ENCODE results near the gene DENND10. TPM values are rescaled to one million over a fixed set of nuclear protein-coding genes. Genes with fewer than 3 reads are reported as not detected.
A peak's percentile ranks its signal among the peaks of the same experiment; 100 is the strongest.

Gene DENND10
- total RNA-seq, 1 donor from 2014 or later: 48.1 TPM

GRCh38 chr10:119079599-119080520 is 24.1 kb upstream of the DENND10 start:
- peak; percentile 39 for DNase-seq (ENCODE audit: low read depth, low spot score)
- H3K27ac Mint-ChIP-seq (ENCODE audit: unreplicated experiment): peak overlapping the region; percentile 97
- peaks cover 14% of the 10 kb centered on the region for H3K36me3 Mint-ChIP-seq (ENCODE audit: low read depth)
- peak overlapping the region; percentile 99 for H3K4me3 Mint-ChIP-seq
- H3K4me1 Mint-ChIP-seq: peaks cover 39% of the 10 kb centered on the region
- no peaks in the 10 kb centered on the region for H3K27me3 Mint-ChIP-seq (ENCODE audit: low read depth)
- no peak for TF ChIP-seq CTCF (conservative IDR thresholded peaks at IDR 0.05)
- no peaks in the 10 kb centered on the region for H3K9me3 Mint-ChIP-seq

- peak; percentile 89 for DNase-seq (ENCODE audit: low read depth, low spot score)
- Mint-ChIP-seq H3K36me3 (ENCODE audit: low read depth) (peaks cover 14% of the 10 kb centered on the region), H3K27me3 (ENCODE audit: low read depth) (no peaks in the 10 kb centered on the region), H3K4me1 (peaks cover 43% of the 10 kb centered on the region), H3K4me3 (peak within 1 kb of the TSS; percentile 99), H3K27ac (ENCODE audit: unreplicated experiment) (peak within 1 kb of the TSS; percentile 97), H3K9me3 (no peaks in the 10 kb centered on the region)
- TF ChIP-seq CTCF (conservative IDR thresholded peaks at IDR 0.05): no peak
Measured at GRCh38 chr10:119080521-119081259, 23.2 kb upstream of the DENND10 start, which contains the start of gene EIF3A. Gene EIF3A, minus strand, starts transcription at chr10:119080817. Its CDS starts 141 bp downstream, at chr10:119080676.

- H3K36me3 Mint-ChIP-seq (ENCODE audit: low read depth): peaks cover under 1% of the 10 kb centered on the region
- no peaks in the 10 kb centered on the region for H3K27me3 Mint-ChIP-seq (ENCODE audit: low read depth)
- H3K4me3 Mint-ChIP-seq: no peak overlapping the region
- H3K4me1 Mint-ChIP-seq: peaks cover 22% of the 10 kb centered on the region
- DNase-seq (ENCODE audit: low read depth, low spot score): no peak
- TF ChIP-seq CTCF (conservative IDR thresholded peaks at IDR 0.05): no peak
- H3K9me3 Mint-ChIP-seq: no peaks in the 10 kb centered on the region
- no peak overlapping the region for H3K27ac Mint-ChIP-seq (ENCODE audit: unreplicated experiment)
Measured at GRCh38 chr10:119084896-119085295, 19.0 kb upstream of the DENND10 start.

- no peak overlapping the region for H3K27ac Mint-ChIP-seq (ENCODE audit: unreplicated experiment)
Measured at GRCh38 chr10:119087271-119087882, 16.5 kb upstream of the DENND10 start.

More at GRCh38 chr10:119087271-119087882, 16.5 kb upstream of the DENND10 start:
- DNase-seq (ENCODE audit: low read depth, low spot score): no peak
- no peak for TF ChIP-seq CTCF (conservative IDR thresholded peaks at IDR 0.05)
- Mint-ChIP-seq H3K4me3 (peak overlapping the region; percentile 36), H3K4me1 (peaks cover 16% of the 10 kb centered on the region), H3K9me3 (no peaks in the 10 kb centered on the region), H3K27me3 (ENCODE audit: low read depth) (no peaks in the 10 kb centered on the region), H3K36me3 (ENCODE audit: low read depth) (no peaks in the 10 kb centered on the region)

Measured in neural crest cell (in vitro differentiated cells).